ENCODE data around the gene SEC14L2.
"Not testable (repeated sequence)": the region's sequence is repeated elsewhere in the genome, so short reads cannot be mapped to it uniquely, and the experiment has no call there.

SEC14L2 gene

DNA sequence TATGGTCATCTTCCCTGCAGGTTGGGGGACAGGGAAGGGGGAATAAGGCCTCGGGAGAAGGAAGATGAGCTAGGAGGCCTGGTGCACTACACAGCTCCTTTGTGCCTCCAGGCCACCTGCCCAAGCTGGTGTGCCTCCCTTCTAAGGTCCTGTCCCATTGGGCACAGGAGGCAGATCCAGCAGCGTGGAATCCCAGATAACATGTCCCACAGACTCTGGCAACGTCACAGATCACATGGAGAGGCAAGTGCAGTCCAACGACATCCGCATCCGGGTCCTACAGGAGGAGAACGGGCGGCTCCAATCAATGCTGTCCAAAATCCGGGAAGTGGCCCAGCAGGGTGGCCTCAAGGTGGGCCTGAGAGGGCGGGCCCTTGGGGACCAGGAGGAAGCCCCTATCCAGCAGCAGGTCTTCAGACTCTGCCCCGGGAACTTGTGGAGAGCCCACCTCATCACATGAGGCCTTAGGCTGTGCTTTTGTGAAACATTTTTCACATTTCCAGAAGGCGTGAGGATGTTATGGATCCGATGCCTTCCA is 21.4 kb upstream of the SEC14L2 start:
- no peak for DNase-seq (ENCODE audit: low spot score)

- no peak for DNase-seq (ENCODE audit: low spot score)
Observed at GRCh38 chr22:30380011-30380410, 16.8 kb upstream of the SEC14L2 start.

- DNase-seq (ENCODE audit: low spot score): no peak
Observed at GRCh38 chr22:30381264-30381663, 15.6 kb upstream of the SEC14L2 start.

- DNase-seq (ENCODE audit: low spot score): no peak
Observed at GRCh38 chr22:30382340-30382739, 14.5 kb upstream of the SEC14L2 start.

DNA sequence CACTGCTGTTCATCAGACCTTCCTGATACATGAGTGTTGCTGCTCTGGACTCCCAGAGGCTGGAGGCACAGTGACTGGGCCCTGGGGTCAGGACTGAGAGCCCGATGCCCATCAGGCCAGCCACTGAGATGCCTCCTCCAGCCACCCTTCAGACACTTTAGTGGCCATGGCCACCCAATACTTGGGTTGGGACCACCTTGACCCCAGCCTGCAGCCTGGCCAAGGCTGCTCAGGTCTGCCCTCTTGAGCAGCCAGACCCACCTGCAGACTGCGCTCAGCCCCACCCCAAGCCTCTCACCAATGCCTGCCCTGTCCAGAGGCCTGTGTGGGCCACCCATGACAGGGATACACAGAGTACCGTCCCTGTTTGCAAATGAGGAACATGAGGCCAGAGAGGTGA is 13.8 kb upstream of the SEC14L2 start:
- DNase-seq (ENCODE audit: low spot score): no peak

- DNase-seq (ENCODE audit: low spot score): no peak
Observed at GRCh38 chr22:30385942-30386341, 10.9 kb upstream of the SEC14L2 start.

DNA sequence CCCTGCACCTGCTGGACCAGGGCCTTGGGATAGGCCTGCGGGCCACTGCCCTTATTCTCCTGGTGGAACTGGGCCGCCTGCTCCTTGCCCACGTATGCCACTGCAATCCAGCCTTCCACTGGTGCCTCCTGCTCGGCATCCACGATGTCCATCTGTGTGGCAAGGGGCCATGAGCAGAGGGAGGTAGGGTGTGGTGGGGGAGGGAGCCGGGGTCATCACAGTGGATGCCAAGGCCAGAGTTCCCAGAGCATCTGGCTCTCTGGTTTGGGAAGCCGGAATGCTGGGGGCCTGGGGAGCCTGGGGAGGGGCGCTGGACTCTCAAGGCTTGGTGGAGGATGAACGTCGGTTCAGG is 10.2 kb upstream of the SEC14L2 start:
- DNase-seq (ENCODE audit: low spot score): no peak

DNA sequence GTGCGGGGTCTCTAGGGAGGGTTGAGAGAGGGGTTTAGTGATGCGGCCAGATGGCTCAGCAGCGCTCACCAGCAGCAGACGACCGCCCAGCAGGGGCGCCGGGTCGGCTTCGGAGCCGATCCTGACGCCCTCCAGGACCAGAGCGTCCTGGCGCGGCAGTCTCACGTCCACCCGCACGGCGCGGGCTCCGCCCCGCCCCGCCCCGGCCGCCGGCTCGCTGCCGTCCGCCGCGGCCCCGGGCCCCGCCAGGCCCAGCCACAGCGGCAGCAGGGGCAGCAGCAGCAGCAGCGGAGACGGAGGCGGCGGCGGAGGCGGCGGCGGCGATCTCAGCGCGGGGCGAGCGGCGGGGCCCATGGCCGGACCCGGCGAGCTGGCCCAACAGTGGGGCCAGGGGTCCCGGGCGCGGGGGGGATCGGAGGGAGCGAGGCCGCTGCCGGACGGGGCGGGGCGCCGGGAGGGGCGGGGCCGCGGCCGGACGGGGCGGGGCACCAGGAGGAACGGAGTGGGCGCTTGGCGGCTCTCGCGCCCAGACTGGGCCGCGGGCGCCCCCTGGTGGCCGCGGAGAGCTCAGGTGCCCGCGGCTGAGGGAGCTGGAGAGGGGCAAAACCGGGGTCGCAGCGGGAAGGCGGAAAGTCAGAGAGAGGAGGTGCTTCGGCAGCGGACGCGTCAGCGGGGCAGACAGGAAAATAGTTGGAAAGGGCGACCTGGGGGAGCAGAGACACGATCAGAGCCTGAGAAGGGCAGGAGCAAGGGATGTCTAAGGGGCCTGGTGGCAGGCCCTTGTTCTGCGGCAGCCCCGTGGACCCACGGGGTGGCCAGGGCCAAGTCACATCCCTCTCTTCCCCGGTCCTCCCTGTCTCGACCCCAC is 9.6 kb upstream of the SEC14L2 start, which contains the start of gene RNF215:
Gene RNF215 (minus strand): TSS at position 452 of the 868 bp plus-strand sequence. CDS start 98 bp downstream, at position 354.
- peak; percentile 88 for DNase-seq (ENCODE audit: low spot score)

- DNase-seq (ENCODE audit: low spot score): peak; percentile 93
Observed at GRCh38 chr22:30390974-30391691, 5.7 kb upstream of the SEC14L2 start.

DNA sequence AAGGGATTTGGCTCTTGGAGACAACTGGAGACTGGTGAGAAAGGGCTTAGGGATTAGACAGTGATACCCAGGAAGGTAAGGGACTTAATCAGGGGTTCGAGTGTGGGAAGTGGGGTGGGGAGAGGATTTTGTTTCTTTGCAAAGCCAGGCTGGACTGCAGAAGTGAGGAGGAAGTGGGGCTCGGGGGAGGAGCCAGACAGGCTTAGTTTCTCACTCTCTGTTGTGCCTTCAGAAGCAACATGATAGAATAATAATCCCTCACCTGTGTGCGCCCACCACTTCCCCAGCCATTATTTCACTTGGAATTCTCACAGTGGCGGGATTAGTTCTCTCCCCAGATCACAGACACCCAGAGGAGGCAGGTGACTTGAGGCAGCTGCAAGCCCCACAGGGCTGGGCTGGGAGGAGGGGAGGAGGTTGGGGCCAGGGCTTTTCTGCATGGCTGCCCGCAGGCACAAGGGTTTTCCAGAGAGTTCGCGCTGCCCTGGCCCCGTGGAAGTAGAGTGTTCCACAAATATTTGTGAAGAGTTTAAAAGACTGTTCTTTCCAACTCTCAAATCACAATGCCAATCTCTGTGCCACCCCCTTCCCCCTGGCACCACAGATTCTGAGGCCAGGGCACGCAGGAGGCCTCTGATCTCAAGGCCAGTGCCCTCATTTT is 4.0 kb upstream of the SEC14L2 start:
- DNase-seq (ENCODE audit: low spot score): peak; percentile 38

DNA sequence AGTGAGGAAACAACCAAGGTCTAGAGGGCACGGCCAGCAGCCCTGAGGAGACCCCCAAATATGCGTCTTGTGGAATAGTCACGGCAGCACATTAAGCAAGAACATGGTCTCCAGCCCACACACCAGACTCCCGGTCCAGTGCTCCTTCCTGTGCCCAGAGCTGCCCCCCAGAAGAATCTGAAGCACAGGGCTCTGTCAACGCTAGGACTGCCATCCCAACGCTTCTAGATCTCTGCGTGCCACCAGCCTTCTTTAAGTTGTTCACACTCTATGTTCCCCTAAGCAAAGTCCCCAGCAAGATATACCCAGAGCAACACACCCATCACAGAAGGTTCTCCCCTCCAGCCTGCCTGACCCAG is 3.5 kb upstream of the SEC14L2 start:
- no peak for DNase-seq (ENCODE audit: low spot score)

- no peak for DNase-seq (ENCODE audit: low spot score)
Observed at GRCh38 chr22:30393885-30394284, 2.9 kb upstream of the SEC14L2 start.

DNA sequence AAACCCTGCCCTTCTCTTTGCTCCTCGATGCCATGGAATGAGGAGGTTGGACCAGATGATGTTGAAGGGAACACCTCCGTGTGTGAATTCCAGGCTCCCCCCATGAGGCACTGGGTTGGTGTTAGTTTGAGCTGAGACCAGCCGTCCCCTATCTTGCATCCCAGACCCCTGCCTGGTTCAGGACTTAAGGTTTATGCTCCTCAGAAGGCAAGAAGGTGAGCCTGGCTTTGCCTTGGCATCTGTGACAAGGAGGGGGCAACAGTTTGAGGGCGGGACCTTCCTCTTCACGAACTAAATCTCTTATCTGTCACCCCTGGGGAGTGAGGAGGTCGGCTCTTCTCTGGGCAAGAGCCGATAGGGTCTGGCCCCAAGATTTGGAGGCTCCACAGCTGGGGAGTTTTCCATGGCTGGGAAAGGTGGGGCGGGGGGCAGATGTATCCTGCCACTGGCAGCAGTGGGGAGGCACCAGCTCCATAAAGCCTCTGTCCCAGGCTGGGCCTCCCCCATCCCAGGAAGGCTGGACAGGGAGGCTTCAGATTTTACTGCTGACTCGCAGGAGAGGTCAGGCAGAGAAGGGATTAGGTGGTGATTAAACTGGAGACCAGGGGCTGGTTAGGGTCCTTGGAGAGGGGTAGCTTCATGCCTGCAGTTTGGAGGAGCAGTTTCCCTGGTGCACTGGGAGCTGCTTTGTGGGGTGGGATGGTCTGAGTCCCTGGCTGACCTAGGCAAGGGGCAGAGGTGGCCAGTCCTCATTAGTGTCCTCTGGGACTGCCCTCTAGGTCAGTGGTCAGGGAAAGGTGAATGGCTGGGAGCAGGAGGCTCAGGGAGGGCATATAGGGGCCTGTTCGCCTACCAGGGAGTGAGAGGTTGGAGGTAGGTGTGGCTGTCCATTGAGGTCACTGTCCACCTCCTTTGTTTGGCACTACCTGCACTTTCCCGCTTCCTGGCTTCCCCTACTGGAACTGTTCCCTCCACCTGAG is 1.1 kb downstream of the SEC14L2 start:
- no peak for DNase-seq (ENCODE audit: low spot score)

DNA sequence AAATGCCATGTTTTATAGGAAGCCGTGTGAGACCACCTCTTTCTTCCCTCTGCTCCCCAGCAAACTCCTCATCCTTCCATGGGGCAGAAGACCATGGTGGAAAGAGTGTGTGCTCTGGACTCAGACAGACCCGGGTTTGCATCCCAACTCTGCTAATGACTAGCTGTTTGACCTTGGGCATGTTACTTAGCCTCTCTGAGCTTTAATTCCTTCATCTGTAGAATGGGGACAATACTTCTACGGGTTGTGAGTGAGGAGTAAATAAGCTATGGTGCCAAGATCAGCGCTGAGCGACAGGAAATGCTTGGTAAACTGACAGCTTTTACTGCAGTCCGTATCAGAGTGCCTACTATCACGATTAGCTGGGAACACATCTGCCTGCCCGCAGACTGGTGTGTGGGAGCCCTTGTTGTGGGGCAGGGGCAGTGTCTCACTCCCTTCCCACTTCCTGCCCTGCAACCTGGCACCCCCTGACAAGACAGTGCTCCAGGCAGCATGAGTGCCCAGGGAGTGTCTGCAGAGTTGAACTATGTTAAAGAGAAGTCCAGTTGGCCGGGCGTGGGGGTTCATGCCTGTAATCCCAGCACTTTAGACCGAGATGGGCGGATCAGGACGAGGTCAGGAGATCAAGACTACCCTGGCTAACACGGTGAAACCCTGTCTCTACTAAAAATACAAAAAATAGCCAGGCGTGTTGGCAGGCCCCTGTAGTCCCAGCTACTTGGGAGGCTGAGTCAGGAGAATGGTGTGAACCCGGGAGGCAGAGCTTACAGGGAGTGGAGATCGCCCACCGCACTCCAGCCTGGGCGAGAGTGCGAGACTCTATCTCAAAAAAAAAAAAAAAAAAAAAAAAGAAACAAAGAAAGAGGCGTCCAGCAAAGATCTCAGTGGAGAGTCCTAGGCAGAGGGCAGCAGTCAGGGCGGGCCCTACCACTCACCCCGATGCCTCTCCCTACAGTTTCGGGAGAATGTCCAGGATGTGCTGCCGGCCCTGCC is 2.2 kb downstream of the SEC14L2 start:
- no peak for DNase-seq (ENCODE audit: low spot score)

- DNase-seq (ENCODE audit: low spot score): no peak
Observed at GRCh38 chr22:30399718-30400117, 2.9 kb downstream of the SEC14L2 start.

GRCh38 chr22:30400159-30400558 is 3.3 kb downstream of the SEC14L2 start:
- DNase-seq (ENCODE audit: low spot score): no peak

DNA sequence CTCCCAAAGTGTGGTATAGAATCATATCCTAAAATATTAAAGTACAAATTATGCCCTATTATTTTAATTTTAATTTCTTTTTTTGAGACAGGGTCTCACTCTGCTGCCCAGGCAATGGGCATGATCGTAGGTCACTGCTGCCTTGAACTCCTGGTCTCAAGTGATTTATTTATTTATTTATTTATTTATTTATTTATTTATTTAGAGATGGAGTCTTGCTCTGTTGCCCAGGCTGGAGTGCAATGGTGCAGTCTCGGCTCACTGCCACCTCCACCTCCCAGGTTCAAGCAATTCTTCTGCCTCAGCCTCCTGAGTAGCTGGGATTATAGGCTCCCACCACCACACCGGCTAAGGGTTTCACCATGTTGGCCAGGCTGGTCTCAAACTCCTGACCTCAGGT is 4.2 kb downstream of the SEC14L2 start:
- not testable (repeated sequence) for DNase-seq (ENCODE audit: low spot score)

GRCh38 chr22:30402028-30402765 is 5.4 kb downstream of the SEC14L2 start:
- DNase-seq (ENCODE audit: low spot score): no peak

GRCh38 chr22:30402766-30403104 is 5.9 kb downstream of the SEC14L2 start:
- not testable (repeated sequence) for DNase-seq (ENCODE audit: low spot score)

DNA sequence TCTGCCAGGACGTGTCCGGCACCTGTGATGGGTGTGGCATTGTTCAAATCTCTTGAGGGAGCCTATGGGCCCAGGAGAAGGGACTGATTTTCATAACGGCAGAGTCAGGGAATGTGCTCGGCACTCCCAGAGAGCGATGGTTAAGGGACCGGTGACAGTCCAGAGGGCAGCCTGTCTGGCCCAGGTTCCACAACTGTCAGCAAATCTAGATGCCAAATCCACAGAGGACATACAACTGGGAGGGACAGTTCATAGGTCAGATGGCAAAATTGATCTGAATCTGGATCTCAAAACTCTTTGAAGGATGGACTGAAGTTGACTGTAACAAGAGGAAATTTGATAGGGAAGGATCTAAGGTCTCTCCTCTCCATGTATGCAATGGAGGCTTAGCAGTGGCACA is 7.5 kb downstream of the SEC14L2 start:
- no peak for DNase-seq (ENCODE audit: low spot score)
